HL-60 (cell line): ENCODE results near the gene CDKN2B-AS1.

Experiments used
- DNase-seq, 2 experiments: peaks; one replicate each; pipeline ENCODE4 v3.0.0-alpha.2; 2010 to 2020; ENCODE audit warnings: low read depth in 1 of 2, low spot score in 1 of 2
- H3K27ac ChIP-seq: fragments of 250-450 bp; sonication (Bioruptor Pico); replicated peaks from 2 replicates; pipeline ENCODE4 v1.5.1; 2020; ENCODE audit warnings: mild to moderate bottlenecking, moderate library complexity
- H3K27me3 ChIP-seq: fragments of 250-450 bp; sonication (Bioruptor Pico); 2 replicates; pipeline ENCODE4 v1.5.1; 2021; ENCODE audit warnings: mild to moderate bottlenecking, moderate library complexity; ENCODE audit not compliant: insufficient read depth, poor library complexity, severe bottlenecking
- H3K4me3 ChIP-seq: replicated peaks from 2 replicates; pipeline ENCODE4 v1.5.1; 2011; ENCODE audit warnings: mild to moderate bottlenecking, control low read depth, low read length; ENCODE audit not compliant: insufficient read depth
- CTCF ChIP-seq: IDR thresholded peaks from one replicate; pipeline ENCODE4 v1.5.1; 2011; ENCODE audit warnings: low read length, control low read depth, inconsistent platforms; ENCODE audit not compliant: insufficient read depth
- GABPA ChIP-seq: IDR thresholded peaks from 2 replicates; pipeline ENCODE4 v1.6.1; 2012; ENCODE audit warnings: low read depth
- POLR2AphosphoS5 ChIP-seq: IDR thresholded peaks from 2 replicates; pipeline ENCODE4 v1.6.1; 2012; ENCODE audit warnings: low read depth
- REST ChIP-seq: IDR thresholded peaks from 2 replicates; pipeline ENCODE4 v1.6.1; 2012; ENCODE audit warnings: low read depth; ENCODE audit not compliant: insufficient replicate concordance
- SPI1 ChIP-seq: IDR thresholded peaks from 2 replicates; pipeline ENCODE4 v1.6.1; 2012; ENCODE audit warnings: low read depth, mild to moderate bottlenecking, borderline replicate concordance

CDKN2B-AS1 gene

GRCh38 chr9:22064957-22065356 lies 70.4 kb downstream of the CDKN2B-AS1 start:
- TF ChIP-seq POLR2AphosphoS5 (no peak), GABPA (no peak), REST (no peak), CTCF (no peak), SPI1 (no peak)

GRCh38 chr9:22065431-22066200 lies 71.0 kb downstream of the CDKN2B-AS1 start:
- no peak for TF ChIP-seq POLR2AphosphoS5
- Histone ChIP-seq H3K27me3 (no peaks in the 10 kb centered on the region), H3K4me3 (no peak overlapping the region), H3K27ac (no peak overlapping the region)
- no peak for DNase-seq

More at GRCh38 chr9:22064957-22065356, 70.4 kb downstream of the CDKN2B-AS1 start:
- H3K27ac ChIP-seq = no peak overlapping the region
- no peak for DNase-seq
- H3K4me3 ChIP-seq = no peak overlapping the region
- H3K27me3 ChIP-seq = no peaks in the 10 kb centered on the region

GRCh38 chr9:22067196-22067595 lies 72.6 kb downstream of the CDKN2B-AS1 start:
- no peak for TF ChIP-seq CTCF
- TF ChIP-seq POLR2AphosphoS5 = no peak
- TF ChIP-seq SPI1 = no peak
- no peak for TF ChIP-seq GABPA
- no peak for TF ChIP-seq REST
- no peak for DNase-seq
- no peak overlapping the region for H3K27ac ChIP-seq

GRCh38 chr9:22068369-22068768 lies 73.8 kb downstream of the CDKN2B-AS1 start:
- Histone ChIP-seq H3K27me3 (no peaks in the 10 kb centered on the region), H3K4me3 (no peak overlapping the region), H3K27ac (no peak overlapping the region)
- no peak for DNase-seq
- TF ChIP-seq POLR2AphosphoS5 (no peak), CTCF (no peak), GABPA (no peak), SPI1 (no peak), REST (no peak)

More at GRCh38 chr9:22067196-22067595, 72.6 kb downstream of the CDKN2B-AS1 start:
- Histone ChIP-seq H3K27me3 (no peaks in the 10 kb centered on the region), H3K4me3 (no peak overlapping the region)
